Glomerular endothelial cell (primary cell): Measurements from ENCODE around the gene ATOSB. TPM values are rescaled to one million over a fixed set of nuclear protein-coding genes. Genes with fewer than 3 reads are reported as not detected.

Experiments used
- DNase-seq: peaks from one replicate; pipeline ENCODE4 v3.0.0-alpha.2; 2011; ENCODE audit warnings: low read depth, low spot score; ENCODE audit errors: extremely low read depth
- total RNA-seq: library from RNA; depleted of rRNA; stranded (reverse); fragments of >200 nt; gene quantifications from 2 replicates; pipeline ENCODE4 v1.2.3, GENCODE V29; 2015

ATOSB gene
- total RNA-seq, 1 donor from 2014 or later, result 54.5 TPM

- no peak for DNase-seq
Observed at GRCh38 chr9:35056571-35057270, 58.9 kb downstream of the ATOSB start.

GRCh38 chr9:35054871-35055644 is 60.6 kb downstream of the ATOSB start:
- DNase-seq, result no peak

GRCh38 chr9:35054185-35054835 is 61.4 kb downstream of the ATOSB start:
- DNase-seq, result no peak

Other genes starting within 250 kb of the ATOSB start
- 0.06 TPM in 1 of 2 replicates, not detected in the other for gene PHF24, start 157.6 kb downstream of the ATOSB start, total RNA-seq
- 14.1 and 17.6 TPM in 2 replicates for gene DNAJB5, start 126.1 kb downstream of the ATOSB start, total RNA-seq
- gene VCP, start 43.2 kb downstream of the ATOSB start, total RNA-seq, result 317 and 380 TPM in 2 replicates
- gene FANCG, start 35.9 kb downstream of the ATOSB start, total RNA-seq, result 14.2 and 24.7 TPM in 2 replicates
- gene PIGO, start 19.3 kb downstream of the ATOSB start, total RNA-seq, result 17.3 and 18.1 TPM in 2 replicates
- 111 and 129 TPM in 2 replicates for gene STOML2, start 12.7 kb downstream of the ATOSB start, total RNA-seq
- 32.3 and 38.9 TPM in 2 replicates for gene UNC13B, start 46.1 kb upstream of the ATOSB start, total RNA-seq